ENCODE data around the gene NYAP1. TPM values are rescaled to one million over a fixed set of nuclear protein-coding genes. Genes with fewer than 3 reads are reported as not detected.

Gene NYAP1
- total RNA-seq, 4 donors from 2014 or later = 1.7 to 3.2 (median 1.9) TPM

- DNase-seq (ENCODE audit: extremely low spot score) = no peak
- peak overlapping the region in 3 of 4 donors; percentile 91 to 92 (median 91) for H3K27ac ChIP-seq (replicated peaks in 1 of 4)
- H3K27me3 ChIP-seq = no peaks in the 10 kb centered on the region
- peaks cover 57 to 93% (median 91%) of the 10 kb centered on the region in 4 donors for H3K4me1 ChIP-seq
- no peaks in the 10 kb centered on the region for H3K36me3 ChIP-seq
- H3K9me3 ChIP-seq = no peaks in the 10 kb centered on the region
- WGBS = 62% methylated on average over 1 of the region's 1 CpG
- intact Hi-C loops (cut with DNase I) = no loop called here
- no peak for TF ChIP-seq POLR2A (IDR thresholded peaks at IDR 0.05; ENCODE audit: low read depth)
- TF ChIP-seq, protein P1, sequence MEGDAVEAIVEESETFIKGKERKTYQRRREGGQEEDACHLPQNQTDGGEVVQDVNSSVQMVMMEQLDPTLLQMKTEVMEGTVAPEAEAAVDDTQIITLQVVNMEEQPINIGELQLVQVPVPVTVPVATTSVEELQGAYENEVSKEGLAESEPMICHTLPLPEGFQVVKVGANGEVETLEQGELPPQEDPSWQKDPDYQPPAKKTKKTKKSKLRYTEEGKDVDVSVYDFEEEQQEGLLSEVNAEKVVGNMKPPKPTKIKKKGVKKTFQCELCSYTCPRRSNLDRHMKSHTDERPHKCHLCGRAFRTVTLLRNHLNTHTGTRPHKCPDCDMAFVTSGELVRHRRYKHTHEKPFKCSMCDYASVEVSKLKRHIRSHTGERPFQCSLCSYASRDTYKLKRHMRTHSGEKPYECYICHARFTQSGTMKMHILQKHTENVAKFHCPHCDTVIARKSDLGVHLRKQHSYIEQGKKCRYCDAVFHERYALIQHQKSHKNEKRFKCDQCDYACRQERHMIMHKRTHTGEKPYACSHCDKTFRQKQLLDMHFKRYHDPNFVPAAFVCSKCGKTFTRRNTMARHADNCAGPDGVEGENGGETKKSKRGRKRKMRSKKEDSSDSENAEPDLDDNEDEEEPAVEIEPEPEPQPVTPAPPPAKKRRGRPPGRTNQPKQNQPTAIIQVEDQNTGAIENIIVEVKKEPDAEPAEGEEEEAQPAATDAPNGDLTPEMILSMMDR (IDR thresholded peaks at IDR 0.05) = no peak
- no peak for TF ChIP-seq POLR2AphosphoS5 (IDR thresholded peaks at IDR 0.05)
- no peak for TF ChIP-seq EP300 (IDR thresholded peaks at IDR 0.05)
- no peak overlapping the region for H3K4me3 ChIP-seq
Observed at GRCh38 chr7:100543586-100543985, 59.9 kb downstream of the NYAP1 start.

DNA sequence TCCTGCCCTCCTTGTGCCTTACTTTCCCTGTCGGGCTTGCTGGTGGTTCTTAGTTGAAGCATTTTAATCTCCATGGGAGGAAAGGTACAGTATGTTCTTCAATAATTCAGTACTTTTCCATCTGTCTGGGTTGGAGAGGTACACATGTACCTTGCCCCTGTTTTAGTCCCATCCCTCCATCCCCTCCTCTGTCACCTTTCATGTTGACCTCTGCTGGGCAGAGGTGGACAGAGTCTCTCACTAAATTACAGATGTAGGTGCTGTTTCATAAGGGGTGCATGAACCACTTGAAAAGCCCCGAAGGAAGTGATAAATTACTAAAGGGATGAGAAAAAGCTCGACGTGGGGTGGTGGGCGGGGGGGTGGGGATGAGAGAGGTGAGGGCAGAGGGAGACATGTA, 60.7 kb downstream of the NYAP1 start:
- DNase-seq (ENCODE audit: extremely low spot score) = no peak
- Histone ChIP-seq H3K27ac (replicated peaks in 1 of 4) (peak overlapping the region; percentile 91 to 92 (median 92)), H3K4me3 (peak overlapping the region in 1 of 4 donors; percentile 23), H3K27me3 (no peaks in the 10 kb centered on the region), H3K36me3 (peaks cover 0 to 4% (median 2%) of the 10 kb centered on the region in 4 donors), H3K4me1 (peaks cover 58 to 99% (median 98%) of the 10 kb centered on the region in 4 donors), H3K9me3 (no peaks in the 10 kb centered on the region)
- WGBS = 43% methylated on average over 5 of the region's 5 CpGs
- TF ChIP-seq EP300 (IDR thresholded peaks at IDR 0.05) (no peak), POLR2AphosphoS5 (IDR thresholded peaks at IDR 0.05) (no peak), POLR2A (IDR thresholded peaks at IDR 0.05; ENCODE audit: low read depth) (no peak)
- TF ChIP-seq, protein P1 (IDR thresholded peaks at IDR 0.05) = no peak
- intact Hi-C loops (cut with DNase I) = no loop called here

Small RNA genes lying within 50 kb of the gene (small RNA-seq; reads per million reads assigned to genes)
- gene RN7SL416P = 0 reads per million in 3 donors

Other genes starting within 250 kb of the NYAP1 start
- not detected for gene SPDYE3, start 176.2 kb upstream of the NYAP1 start, total RNA-seq
- gene PILRB, start 125.8 kb upstream of the NYAP1 start, total RNA-seq = 10 to 100 TPM; 13.5 to 33.6 (median 20.7) TPM
- gene PILRA, start 110.4 kb upstream of the NYAP1 start, total RNA-seq = 1 to 10 TPM; 3.3 to 8.8 (median 5.4) TPM
- gene ZCWPW1, start 55.2 kb upstream of the NYAP1 start, total RNA-seq = 1 to 10 TPM; 2.9 to 7.6 (median 5.8) TPM
- gene MEPCE, start 54.1 kb upstream of the NYAP1 start, total RNA-seq = 10 to 100 TPM; 21.2 to 44.9 (median 40.6) TPM
- gene PPP1R35, start 47.4 kb upstream of the NYAP1 start, total RNA-seq = 10 to 100 TPM; 24.5 to 35.1 (median 27.0) TPM
- gene SPACDR, start 19.7 kb upstream of the NYAP1 start, total RNA-seq = under 1 TPM in 1 of 4 donors, not detected in 3; 0.78 TPM
- gene TSC22D4, start 4.7 kb upstream of the NYAP1 start, total RNA-seq = 10 to 100 TPM; 26.2 to 51.4 (median 33.1) TPM
- gene AGFG2, start 55.3 kb downstream of the NYAP1 start, total RNA-seq = 10 to 100 TPM; 31.6 to 79.6 (median 35.1) TPM
- under 1 TPM in 2 of 4 donors, not detected in 2; 0.83 to 0.92 TPM for gene SAP25, start 90.0 kb downstream of the NYAP1 start, total RNA-seq
- 10 to 100 TPM; 36.2 to 53.2 (median 44.0) TPM for gene LRCH4, start 102.2 kb downstream of the NYAP1 start, total RNA-seq
- gene FBXO24, start 102.4 kb downstream of the NYAP1 start, total RNA-seq = under 1 TPM; 0.13 to 0.83 (median 0.48) TPM
- gene PCOLCE, start 118.4 kb downstream of the NYAP1 start, total RNA-seq = 10 to 100 TPM; 12.0 to 42.2 (median 18.3) TPM
- 10 to 100 TPM in 3 of 4 donors, 1 to 10 TPM in 1; 6.6 to 16.8 (median 12.0) TPM for gene MOSPD3, start 128.6 kb downstream of the NYAP1 start, total RNA-seq
- under 1 TPM in 2 of 4 donors, not detected in 2; 0.17 to 0.32 TPM for gene TFR2, start 157.6 kb downstream of the NYAP1 start, total RNA-seq
- gene ACTL6B, start 172.5 kb downstream of the NYAP1 start, total RNA-seq = not detected
- gene GNB2, start 189.8 kb downstream of the NYAP1 start, total RNA-seq = 100 to 1,000 TPM; 150 to 229 (median 218) TPM
- gene GIGYF1, start 210.3 kb downstream of the NYAP1 start, total RNA-seq = 10 to 100 TPM; 19.5 to 33.5 (median 30.9) TPM
- gene POP7, start 222.2 kb downstream of the NYAP1 start, total RNA-seq = 10 to 100 TPM; 27.0 to 51.3 (median 43.7) TPM
- not detected for gene EPO, start 236.5 kb downstream of the NYAP1 start, total RNA-seq
- gene ZAN, start 249.7 kb downstream of the NYAP1 start, total RNA-seq = not detected